Measurements from ENCODE around the gene CDH10.

CDH10 gene

DNA sequence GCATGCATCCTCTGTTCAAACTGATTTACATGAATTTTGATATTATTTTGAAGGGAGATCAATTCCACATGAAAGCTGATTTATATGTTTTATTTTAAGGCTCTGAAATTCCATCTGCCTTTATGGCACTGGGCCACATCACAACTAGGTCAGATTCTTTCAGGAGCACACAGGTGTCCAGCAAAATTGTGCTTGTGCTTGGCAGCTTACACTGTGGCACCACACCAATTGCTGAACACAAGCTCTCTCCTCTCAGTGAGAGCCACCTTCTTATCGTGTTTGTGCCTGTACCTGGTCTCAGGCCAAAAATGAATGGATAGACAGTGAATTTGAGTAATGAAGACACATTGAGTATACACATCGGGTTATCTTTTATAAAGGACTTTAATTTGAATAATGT lies 200.4 kb downstream of the CDH10 start:
- H3K9ac ChIP-seq (ENCODE audit: low read depth in 1 of 2, low read length in 2 of 2): no peak overlapping the region
- H3K36me3 ChIP-seq (ENCODE audit: control insufficient read depth in 2 of 2, insufficient read depth in 2 of 2, low read length in 2 of 2): no peaks in the 10 kb centered on the region
- H3K27ac ChIP-seq (ENCODE audit: low read depth in 2 of 2, low read length in 2 of 2): no peak overlapping the region
- no peaks in the 10 kb centered on the region for H3K9me3 ChIP-seq (ENCODE audit: control insufficient read depth in 2 of 2, low read length in 2 of 2)
- no peaks in the 10 kb centered on the region for H3K4me1 ChIP-seq (ENCODE audit: control insufficient read depth in 2 of 2, insufficient read depth in 2 of 2, low read length in 2 of 2)
- no peaks in the 10 kb centered on the region for H3K27me3 ChIP-seq (ENCODE audit: control insufficient read depth in 2 of 2, insufficient read depth in 2 of 2, low read length in 2 of 2)
- no peak overlapping the region for H3K4me3 ChIP-seq (ENCODE audit: low read length in 2 of 2)

DNA sequence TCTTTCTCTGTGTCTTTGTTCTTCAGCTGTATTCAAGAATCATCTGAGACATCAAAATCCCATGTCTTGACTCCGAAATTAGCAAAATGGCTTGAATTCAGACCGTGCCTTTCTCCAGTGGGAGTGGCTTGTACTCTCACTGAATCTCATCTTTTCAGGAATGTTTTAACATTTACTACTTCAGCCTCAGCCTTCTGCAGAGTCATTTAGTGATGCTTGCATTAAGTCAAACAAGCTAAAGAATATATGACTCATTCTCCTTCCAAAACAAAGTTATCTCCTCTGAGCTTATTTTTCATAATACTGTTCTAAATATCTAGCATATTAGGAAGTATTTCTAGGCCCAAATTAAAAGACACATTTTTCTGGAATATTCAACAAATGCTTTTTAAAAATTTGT lies 205.3 kb downstream of the CDH10 start:
- no peak overlapping the region for H3K4me3 ChIP-seq (ENCODE audit: low read length in 2 of 2)
- no peak overlapping the region for H3K27ac ChIP-seq (ENCODE audit: low read depth in 2 of 2, low read length in 2 of 2)
- H3K4me1 ChIP-seq (ENCODE audit: control insufficient read depth in 2 of 2, insufficient read depth in 2 of 2, low read length in 2 of 2): no peaks in the 10 kb centered on the region
- H3K9me3 ChIP-seq (ENCODE audit: control insufficient read depth in 2 of 2, low read length in 2 of 2): no peaks in the 10 kb centered on the region
- H3K27me3 ChIP-seq (ENCODE audit: control insufficient read depth in 2 of 2, insufficient read depth in 2 of 2, low read length in 2 of 2): no peaks in the 10 kb centered on the region
- no peaks in the 10 kb centered on the region for H3K36me3 ChIP-seq (ENCODE audit: control insufficient read depth in 2 of 2, insufficient read depth in 2 of 2, low read length in 2 of 2)
- H3K9ac ChIP-seq (ENCODE audit: low read depth in 1 of 2, low read length in 2 of 2): no peak overlapping the region

Data from mucosa of rectum (tissue), 2 donors.